Measurements from ENCODE around the gene MYOF. TPM values are rescaled to one million over a fixed set of nuclear protein-coding genes. Genes with fewer than 3 reads are reported as not detected.

MYOF gene
- total RNA-seq, 4 donors from 2014 or later = 4.1 to 10.3 (median 6.3) TPM

DNA sequence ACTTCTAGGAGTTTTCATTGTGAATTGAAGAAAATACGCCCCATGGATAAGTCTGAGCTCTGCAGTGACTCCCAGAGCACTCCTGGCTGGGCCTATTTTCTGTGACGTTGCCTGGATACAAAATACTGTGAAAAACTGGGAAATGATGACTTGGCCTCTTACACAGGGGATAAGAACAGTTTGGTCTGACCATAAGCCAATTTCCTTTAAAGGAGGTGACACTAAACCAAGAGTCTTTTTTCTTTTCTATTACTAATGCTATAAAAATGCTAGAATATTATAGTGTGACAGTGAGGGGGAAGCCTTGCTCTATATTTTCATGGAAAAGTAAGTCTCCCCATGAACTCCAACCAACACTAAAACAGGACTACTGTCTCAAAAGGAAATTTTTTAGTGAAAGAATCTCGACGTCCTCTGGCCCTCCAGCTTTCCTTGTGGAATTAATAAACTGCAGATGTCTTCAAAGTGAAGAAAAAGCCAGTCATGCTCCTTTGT, 45.5 kb downstream of the MYOF start:
- H3K4me1 ChIP-seq = peaks cover 29 to 41% of the 10 kb centered on the region in 2 donors
- no peaks in the 10 kb centered on the region for H3K27me3 ChIP-seq
- in situ Hi-C loops (cut with MboI; ENCODE audit: low sequenced_read_pairs in 4 of 4) = no loop called here
- peak; percentile 35 to 49 for DNase-seq
- no peaks in the 10 kb centered on the region for H3K9me3 ChIP-seq
- peak; percentile 21 to 34 for ATAC-seq
- intact Hi-C loops (cut with DNase I; ENCODE audit: low total_unique reads) = loop anchor here (5.0 kb wide), 2 partner anchors 46 to 59 kb away; partner anchors contain the start of gene MYOF
- H3K27ac ChIP-seq = peak overlapping the region; percentile 83 to 94 (median 92)
- H3K36me3 ChIP-seq = no peaks in the 10 kb centered on the region
- TF ChIP-seq POLR2A (IDR thresholded peaks at IDR 0.05) = peak; percentile 49 to 59
- TF ChIP-seq, protein P1, sequence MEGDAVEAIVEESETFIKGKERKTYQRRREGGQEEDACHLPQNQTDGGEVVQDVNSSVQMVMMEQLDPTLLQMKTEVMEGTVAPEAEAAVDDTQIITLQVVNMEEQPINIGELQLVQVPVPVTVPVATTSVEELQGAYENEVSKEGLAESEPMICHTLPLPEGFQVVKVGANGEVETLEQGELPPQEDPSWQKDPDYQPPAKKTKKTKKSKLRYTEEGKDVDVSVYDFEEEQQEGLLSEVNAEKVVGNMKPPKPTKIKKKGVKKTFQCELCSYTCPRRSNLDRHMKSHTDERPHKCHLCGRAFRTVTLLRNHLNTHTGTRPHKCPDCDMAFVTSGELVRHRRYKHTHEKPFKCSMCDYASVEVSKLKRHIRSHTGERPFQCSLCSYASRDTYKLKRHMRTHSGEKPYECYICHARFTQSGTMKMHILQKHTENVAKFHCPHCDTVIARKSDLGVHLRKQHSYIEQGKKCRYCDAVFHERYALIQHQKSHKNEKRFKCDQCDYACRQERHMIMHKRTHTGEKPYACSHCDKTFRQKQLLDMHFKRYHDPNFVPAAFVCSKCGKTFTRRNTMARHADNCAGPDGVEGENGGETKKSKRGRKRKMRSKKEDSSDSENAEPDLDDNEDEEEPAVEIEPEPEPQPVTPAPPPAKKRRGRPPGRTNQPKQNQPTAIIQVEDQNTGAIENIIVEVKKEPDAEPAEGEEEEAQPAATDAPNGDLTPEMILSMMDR (IDR thresholded peaks at IDR 0.05 in 4 of 5, conservative IDR thresholded peaks at IDR 0.05 in 1 of 5) = no peak
- H3K4me3 ChIP-seq = peak overlapping the region in 2 of 4 donors; percentile 32 to 38

DNA sequence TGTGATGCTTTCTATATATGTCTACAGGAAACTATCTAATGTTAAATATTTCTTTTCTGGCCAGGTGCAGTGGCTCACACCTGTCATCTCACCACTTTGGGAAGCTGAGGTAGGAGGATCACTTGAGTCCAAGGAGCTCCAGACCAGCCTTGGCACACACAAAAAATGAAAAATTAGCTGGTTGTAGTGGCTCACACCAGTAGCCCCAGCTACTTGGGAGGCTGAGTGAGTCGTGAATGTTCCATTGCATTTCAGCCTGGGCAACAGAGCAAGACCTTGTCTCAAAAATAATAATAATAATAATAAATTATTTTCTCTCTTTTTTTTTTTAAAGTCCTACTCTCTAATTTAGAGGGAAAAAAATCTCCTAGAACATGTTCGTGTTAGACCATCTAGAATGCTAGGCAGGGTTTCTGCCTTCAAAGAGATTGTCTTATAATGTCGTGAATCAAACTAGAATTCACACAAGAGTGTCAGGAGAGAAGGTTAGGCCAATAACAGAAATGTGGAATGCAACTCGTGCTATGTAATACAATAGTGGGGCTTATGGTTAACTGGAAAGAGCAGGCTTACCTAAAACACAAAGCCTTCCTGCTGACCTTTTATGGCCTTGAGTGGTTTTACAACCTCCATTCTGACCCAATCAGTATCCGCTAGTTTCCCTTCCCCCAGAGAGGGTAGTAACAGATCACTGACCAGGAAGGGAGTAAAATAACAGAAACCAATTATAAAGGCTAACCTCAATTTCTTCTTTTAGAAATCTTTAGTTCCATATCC, 46.3 kb downstream of the MYOF start:
- no peak for DNase-seq
- Histone ChIP-seq H3K4me1 (peaks cover 29 to 41% of the 10 kb centered on the region in 2 donors), H3K27me3 (no peaks in the 10 kb centered on the region), H3K27ac (peak overlapping the region; percentile 83 to 94 (median 92)), H3K36me3 (no peaks in the 10 kb centered on the region), H3K4me3 (no peak overlapping the region), H3K9me3 (no peaks in the 10 kb centered on the region)
- intact Hi-C loops (cut with DNase I; ENCODE audit: low total_unique reads) = loop anchor here (5.0 kb wide), 2 partner anchors 46 to 59 kb away; partner anchors contain the start of gene MYOF
- ATAC-seq = peak in 1 of 2 donors; percentile 11
- in situ Hi-C loops (cut with MboI; ENCODE audit: low sequenced_read_pairs in 4 of 4) = no loop called here
- TF ChIP-seq, protein P1 (IDR thresholded peaks at IDR 0.05 in 4 of 5, conservative IDR thresholded peaks at IDR 0.05 in 1 of 5) = no peak
- no peak for TF ChIP-seq POLR2A (IDR thresholded peaks at IDR 0.05)

DNA sequence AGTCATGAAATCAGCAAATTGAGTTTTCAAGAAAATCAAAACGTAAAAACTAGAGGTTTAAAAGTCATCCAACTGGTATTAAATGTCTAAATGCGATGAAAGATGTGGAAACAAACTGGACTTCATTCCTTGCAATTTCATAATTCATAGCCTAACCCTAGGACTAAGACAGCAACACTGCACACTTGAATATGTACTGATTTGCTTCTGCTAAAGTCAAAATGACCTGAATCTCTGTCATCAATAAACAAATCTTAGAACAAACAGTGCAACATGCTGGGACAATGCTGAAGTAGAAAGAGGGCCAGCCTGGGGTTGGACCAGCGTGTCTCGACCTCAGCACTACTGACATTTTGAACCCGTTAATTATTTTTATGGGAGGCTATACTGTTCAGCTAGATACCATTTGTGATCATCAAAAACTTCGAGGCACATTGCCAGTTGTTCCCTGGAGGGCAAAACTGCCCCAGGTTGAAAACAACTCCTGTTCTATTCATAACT, 47.1 kb downstream of the MYOF start:
- in situ Hi-C loops (cut with MboI; ENCODE audit: low sequenced_read_pairs in 4 of 4) = no loop called here
- peak overlapping the region; percentile 83 to 94 (median 92) for H3K27ac ChIP-seq

DNA sequence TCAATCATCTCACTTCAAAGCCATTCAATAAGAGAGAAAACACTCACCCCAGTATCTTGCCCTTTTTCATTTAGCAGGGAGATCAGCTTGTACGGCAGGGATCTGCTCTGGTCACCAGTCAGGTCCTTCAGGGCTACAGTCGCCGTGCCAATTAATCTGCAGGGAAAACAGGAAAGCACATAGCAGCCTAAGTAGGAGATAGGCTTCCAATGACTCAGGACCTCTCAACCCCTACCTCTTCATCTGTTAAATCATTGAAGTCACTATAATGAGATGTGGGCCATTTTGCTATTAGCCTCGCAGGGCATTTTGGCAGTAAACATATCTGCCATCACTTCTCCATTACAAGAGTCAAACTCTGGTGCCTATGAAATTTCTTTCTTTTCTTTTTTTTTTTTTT, 50.8 kb downstream of the MYOF start:
- peak overlapping the region in 3 of 4 donors; percentile 11 to 91 (median 51) for H3K27ac ChIP-seq
- no peaks in the 10 kb centered on the region for H3K36me3 ChIP-seq
- peaks cover 8 to 15% of the 10 kb centered on the region in 2 donors for H3K4me1 ChIP-seq
- H3K27me3 ChIP-seq = no peaks in the 10 kb centered on the region
- in situ Hi-C loops (cut with MboI; ENCODE audit: low sequenced_read_pairs in 4 of 4) (no loop called here), intact Hi-C loops (cut with DNase I; ENCODE audit: low total_unique reads) (no loop called here)
- ATAC-seq (no peak), DNase-seq (no peak)
- H3K9me3 ChIP-seq = no peaks in the 10 kb centered on the region
- TF ChIP-seq, protein P1 (IDR thresholded peaks at IDR 0.05 in 4 of 5, conservative IDR thresholded peaks at IDR 0.05 in 1 of 5) = no peak
- TF ChIP-seq POLR2A (IDR thresholded peaks at IDR 0.05) = no peak
- no peak overlapping the region for H3K4me3 ChIP-seq

More for the DNA sequence above, 47.1 kb downstream of the MYOF start:
- Histone ChIP-seq H3K36me3 (no peaks in the 10 kb centered on the region), H3K9me3 (no peaks in the 10 kb centered on the region), H3K4me1 (peaks cover 29 to 41% of the 10 kb centered on the region in 2 donors), H3K4me3 (no peak overlapping the region), H3K27me3 (no peaks in the 10 kb centered on the region)
- no peak for DNase-seq
- ATAC-seq = no peak
- TF ChIP-seq, protein P1 (IDR thresholded peaks at IDR 0.05 in 4 of 5, conservative IDR thresholded peaks at IDR 0.05 in 1 of 5) = no peak
- TF ChIP-seq POLR2A (IDR thresholded peaks at IDR 0.05) = no peak
- intact Hi-C loops (cut with DNase I; ENCODE audit: low total_unique reads) = loop anchor here (5.0 kb wide), 2 partner anchors 47 to 58 kb away; partner anchors contain the start of gene MYOF
